Effector memory CD4-positive, alpha-beta T cell (primary cell): ENCODE measurements around the gene SMC6.

Experiments used
- DNase-seq, 3 donors: peaks; one replicate each; pipeline ENCODE4 v3.0.0-alpha.2; 2020
- H3K27ac ChIP-seq: 2 replicates; pipeline ENCODE4 v1.7.0; 2013; ENCODE audit warnings: mild to moderate bottlenecking, low read length, moderate library complexity; ENCODE audit not compliant: insufficient read depth, poor library complexity, severe bottlenecking
- H3K27me3 ChIP-seq: replicated peaks from 2 replicates; pipeline ENCODE4 v1.7.0; 2013; ENCODE audit warnings: mild to moderate bottlenecking, low read length; ENCODE audit not compliant: insufficient read depth, control insufficient read depth, poor library complexity, severe bottlenecking
- H3K36me3 ChIP-seq: 2 replicates; pipeline ENCODE4 v1.7.0; 2013; ENCODE audit warnings: mild to moderate bottlenecking, low read length, moderate library complexity; ENCODE audit not compliant: control insufficient read depth, insufficient read depth
- H3K4me1 ChIP-seq: 2 replicates; pipeline ENCODE4 v1.7.0; 2013; ENCODE audit warnings: low read length, mild to moderate bottlenecking; ENCODE audit not compliant: control insufficient read depth, insufficient read depth, poor library complexity, severe bottlenecking
- H3K4me3 ChIP-seq: 2 replicates; pipeline ENCODE4 v1.7.0; 2013; ENCODE audit warnings: low read length, low read depth, mild to moderate bottlenecking; ENCODE audit not compliant: insufficient read depth, poor library complexity, severe bottlenecking
- H3K9me3 ChIP-seq: 2 replicates; pipeline ENCODE4 v1.7.0; 2013; ENCODE audit warnings: mild to moderate bottlenecking, low read length, moderate library complexity; ENCODE audit not compliant: control insufficient read depth

SMC6 gene

GRCh38 chr2:17658251-17658843 lies 95.3 kb downstream of the SMC6 start:
- DNase-seq: no peak
- H3K4me3 ChIP-seq: no peak overlapping the region
- H3K9me3 ChIP-seq: no peaks in the 10 kb centered on the region
- no peaks in the 10 kb centered on the region for H3K4me1 ChIP-seq
- H3K36me3 ChIP-seq: no peaks in the 10 kb centered on the region
- H3K27ac ChIP-seq: no peak overlapping the region
- no peaks in the 10 kb centered on the region for H3K27me3 ChIP-seq

GRCh38 chr2:17657759-17658158 lies 95.9 kb downstream of the SMC6 start:
- Histone ChIP-seq H3K27ac (no peak overlapping the region), H3K9me3 (no peaks in the 10 kb centered on the region), H3K4me1 (no peaks in the 10 kb centered on the region), H3K36me3 (no peaks in the 10 kb centered on the region), H3K27me3 (no peaks in the 10 kb centered on the region), H3K4me3 (no peak overlapping the region)
- DNase-seq: no peak

GRCh38 chr2:17652681-17653394 lies 100.8 kb downstream of the SMC6 start:
- no peak overlapping the region for H3K27ac ChIP-seq
- H3K36me3 ChIP-seq: no peaks in the 10 kb centered on the region
- no peak overlapping the region for H3K4me3 ChIP-seq
- no peak for DNase-seq
- no peaks in the 10 kb centered on the region for H3K9me3 ChIP-seq
- H3K4me1 ChIP-seq: no peaks in the 10 kb centered on the region
- no peaks in the 10 kb centered on the region for H3K27me3 ChIP-seq

- no peaks in the 10 kb centered on the region for H3K4me1 ChIP-seq
- no peaks in the 10 kb centered on the region for H3K9me3 ChIP-seq
- H3K36me3 ChIP-seq: no peaks in the 10 kb centered on the region
- H3K27ac ChIP-seq: no peak overlapping the region
- no peak overlapping the region for H3K4me3 ChIP-seq
- DNase-seq: no peak
- no peaks in the 10 kb centered on the region for H3K27me3 ChIP-seq
Observed at GRCh38 chr2:17649026-17649425, 104.6 kb downstream of the SMC6 start.

GRCh38 chr2:17648581-17648980 lies 105.0 kb downstream of the SMC6 start:
- no peaks in the 10 kb centered on the region for H3K9me3 ChIP-seq
- H3K4me1 ChIP-seq: no peaks in the 10 kb centered on the region
- no peaks in the 10 kb centered on the region for H3K36me3 ChIP-seq
- no peaks in the 10 kb centered on the region for H3K27me3 ChIP-seq
- H3K4me3 ChIP-seq: no peak overlapping the region
- H3K27ac ChIP-seq: no peak overlapping the region
- DNase-seq: no peak

GRCh38 chr2:17646838-17647701 lies 106.5 kb downstream of the SMC6 start:
- no peaks in the 10 kb centered on the region for H3K9me3 ChIP-seq
- no peaks in the 10 kb centered on the region for H3K4me1 ChIP-seq
- H3K27me3 ChIP-seq: no peaks in the 10 kb centered on the region
- DNase-seq: no peak
- no peak overlapping the region for H3K27ac ChIP-seq
- H3K36me3 ChIP-seq: no peaks in the 10 kb centered on the region
- H3K4me3 ChIP-seq: no peak overlapping the region

GRCh38 chr2:17646081-17646554 lies 107.5 kb downstream of the SMC6 start:
- no peak overlapping the region for H3K4me3 ChIP-seq
- DNase-seq: peak in 1 of 3 donors; percentile 8
- no peaks in the 10 kb centered on the region for H3K9me3 ChIP-seq
- no peaks in the 10 kb centered on the region for H3K4me1 ChIP-seq
- H3K27me3 ChIP-seq: no peaks in the 10 kb centered on the region
- no peak overlapping the region for H3K27ac ChIP-seq
- no peaks in the 10 kb centered on the region for H3K36me3 ChIP-seq

- Histone ChIP-seq H3K36me3 (no peaks in the 10 kb centered on the region), H3K27me3 (no peaks in the 10 kb centered on the region), H3K4me1 (no peaks in the 10 kb centered on the region), H3K4me3 (no peak overlapping the region), H3K9me3 (no peaks in the 10 kb centered on the region), H3K27ac (no peak overlapping the region)
- no peak for DNase-seq
Observed at GRCh38 chr2:17644997-17645720, 108.5 kb downstream of the SMC6 start.

- Histone ChIP-seq H3K4me3 (no peak overlapping the region), H3K27me3 (no peaks in the 10 kb centered on the region), H3K27ac (no peak overlapping the region), H3K9me3 (no peaks in the 10 kb centered on the region), H3K36me3 (no peaks in the 10 kb centered on the region), H3K4me1 (no peaks in the 10 kb centered on the region)
- DNase-seq: no peak
Observed at GRCh38 chr2:17643031-17643615, 110.5 kb downstream of the SMC6 start.
